Stomach smooth muscle (tissue), 2 donors: ENCODE data around the gene ZBTB38.

Experiments used
- H3K27ac ChIP-seq: one replicate; pipeline ENCODE4 v1.7.0; 2013; ENCODE audit warnings: mild to moderate bottlenecking, low read length, inconsistent platforms
- H3K27me3 ChIP-seq, 2 donors: one replicate each; pipeline ENCODE4 v1.7.0; 2013; ENCODE audit warnings: low read length in 2 of 2; ENCODE audit not compliant: insufficient read depth in 2 of 2, control insufficient read depth in 1 of 2
- H3K36me3 ChIP-seq, 2 donors: one replicate each; pipeline ENCODE4 v1.7.0; 2013; ENCODE audit warnings: low read length in 2 of 2; ENCODE audit not compliant: control insufficient read depth in 2 of 2, insufficient read depth in 2 of 2
- H3K4me1 ChIP-seq: one replicate; pipeline ENCODE4 v1.7.0; 2013; ENCODE audit warnings: low read length; ENCODE audit not compliant: control insufficient read depth, insufficient read depth
- H3K4me3 ChIP-seq, 2 donors: one replicate each; pipeline ENCODE4 v1.7.0; 2013; ENCODE audit warnings: low read length in 2 of 2
- H3K9ac ChIP-seq, 2 donors: one replicate each; pipeline ENCODE4 v1.7.0; 2013; ENCODE audit warnings: low read length in 2 of 2, mild to moderate bottlenecking in 1 of 2
- H3K9me3 ChIP-seq, 2 donors: one replicate each; pipeline ENCODE4 v1.7.0; 2013; ENCODE audit warnings: low read length in 2 of 2; ENCODE audit not compliant: control insufficient read depth in 2 of 2
- donor health status: healthy.
- donor health status: Pancreatic carcinoma.

ZBTB38 gene

GRCh38 chr3:141352262-141352984 lies 15.9 kb upstream of the ZBTB38 start:
- Histone ChIP-seq H3K9me3 (no peaks in the 10 kb centered on the region), H3K4me1 (no peaks in the 10 kb centered on the region), H3K27me3 (no peaks in the 10 kb centered on the region), H3K27ac (no peak overlapping the region), H3K4me3 (no peak overlapping the region), H3K36me3 (no peaks in the 10 kb centered on the region), H3K9ac (no peak overlapping the region)

- no peak overlapping the region for H3K27ac ChIP-seq
- H3K4me1 ChIP-seq: no peaks in the 10 kb centered on the region
- no peaks in the 10 kb centered on the region for H3K27me3 ChIP-seq
- no peaks in the 10 kb centered on the region for H3K36me3 ChIP-seq
- H3K9me3 ChIP-seq: no peaks in the 10 kb centered on the region
- no peak overlapping the region for H3K4me3 ChIP-seq
- no peak overlapping the region for H3K9ac ChIP-seq
Measured at GRCh38 chr3:141353652-141354495, 14.4 kb upstream of the ZBTB38 start.

- no peak overlapping the region for H3K4me3 ChIP-seq
- no peaks in the 10 kb centered on the region for H3K4me1 ChIP-seq
- no peaks in the 10 kb centered on the region for H3K36me3 ChIP-seq
- no peak overlapping the region for H3K27ac ChIP-seq
- H3K9me3 ChIP-seq: no peaks in the 10 kb centered on the region
- H3K9ac ChIP-seq: no peak overlapping the region
- no peaks in the 10 kb centered on the region for H3K27me3 ChIP-seq
Measured at GRCh38 chr3:141354517-141354916, 13.8 kb upstream of the ZBTB38 start.

GRCh38 chr3:141355242-141355641 lies 13.1 kb upstream of the ZBTB38 start:
- Histone ChIP-seq H3K4me3 (no peak overlapping the region), H3K9ac (no peak overlapping the region), H3K4me1 (no peaks in the 10 kb centered on the region), H3K36me3 (no peaks in the 10 kb centered on the region), H3K27ac (no peak overlapping the region), H3K27me3 (no peaks in the 10 kb centered on the region), H3K9me3 (no peaks in the 10 kb centered on the region)

GRCh38 chr3:141356046-141356445 lies 12.3 kb upstream of the ZBTB38 start:
- no peak overlapping the region for H3K4me3 ChIP-seq
- no peaks in the 10 kb centered on the region for H3K36me3 ChIP-seq
- no peaks in the 10 kb centered on the region for H3K9me3 ChIP-seq
- peaks cover 1% of the 10 kb centered on the region for H3K4me1 ChIP-seq
- H3K9ac ChIP-seq: no peak overlapping the region
- H3K27me3 ChIP-seq: no peaks in the 10 kb centered on the region
- H3K27ac ChIP-seq: no peak overlapping the region

- Histone ChIP-seq H3K9ac (peak overlapping the region; percentile 29 to 66), H3K4me3 (peak overlapping the region; percentile 41 to 68), H3K27me3 (no peaks in the 10 kb centered on the region), H3K36me3 (no peaks in the 10 kb centered on the region), H3K9me3 (no peaks in the 10 kb centered on the region), H3K27ac (peak overlapping the region; percentile 37), H3K4me1 (peaks cover 8% of the 10 kb centered on the region)
Measured at GRCh38 chr3:141360888-141361598, 7.3 kb upstream of the ZBTB38 start.

GRCh38 chr3:141362736-141363135 lies 5.6 kb upstream of the ZBTB38 start:
- Histone ChIP-seq H3K36me3 (no peaks in the 10 kb centered on the region), H3K4me3 (no peak overlapping the region), H3K9me3 (no peaks in the 10 kb centered on the region), H3K4me1 (peaks cover 21% of the 10 kb centered on the region), H3K27ac (no peak overlapping the region), H3K9ac (no peak overlapping the region), H3K27me3 (no peaks in the 10 kb centered on the region)

- H3K36me3 ChIP-seq: no peaks in the 10 kb centered on the region
- H3K27me3 ChIP-seq: no peaks in the 10 kb centered on the region
- H3K9me3 ChIP-seq: no peaks in the 10 kb centered on the region
- no peak overlapping the region for H3K27ac ChIP-seq
- no peak overlapping the region for H3K4me3 ChIP-seq
- H3K4me1 ChIP-seq: peaks cover 33% of the 10 kb centered on the region
- no peak overlapping the region for H3K9ac ChIP-seq
Measured at GRCh38 chr3:141365201-141365600, 3.1 kb upstream of the ZBTB38 start.

- Histone ChIP-seq H3K9ac (peak overlapping the region in 1 of 2 donors; percentile 21), H3K27me3 (no peaks in the 10 kb centered on the region), H3K4me1 (peaks cover 28% of the 10 kb centered on the region), H3K4me3 (no peak overlapping the region), H3K9me3 (no peaks in the 10 kb centered on the region), H3K27ac (peak overlapping the region; percentile 67), H3K36me3 (no peaks in the 10 kb centered on the region)
Measured at GRCh38 chr3:141366285-141367037, 1.8 kb upstream of the ZBTB38 start.

- H3K4me3 ChIP-seq: no peak overlapping the region
- H3K9me3 ChIP-seq: no peaks in the 10 kb centered on the region
- H3K36me3 ChIP-seq: no peaks in the 10 kb centered on the region
- H3K27me3 ChIP-seq: no peaks in the 10 kb centered on the region
- H3K4me1 ChIP-seq: peaks cover 26% of the 10 kb centered on the region
- H3K27ac ChIP-seq: peak overlapping the region; percentile 67
- peak overlapping the region in 1 of 2 donors; percentile 21 for H3K9ac ChIP-seq
Measured at GRCh38 chr3:141367038-141367730, 1.1 kb upstream of the ZBTB38 start.
